GM18499 (cell line): ENCODE data around the gene BMERB1.
"Not testable (repeated sequence)": the region's sequence is repeated elsewhere in the genome, so short reads cannot be mapped to it uniquely, and the experiment has no call there.

Experiments used
- ATAC-seq: cut with Tn5 transposase; IDR thresholded peaks from one replicate; pipeline ENCODE4 v1.9.1; 2021; ENCODE audit warnings: moderate number of reproducible peaks; ENCODE audit not compliant: insufficient read depth, unreplicated experiment

The BMERB1 gene

DNA sequence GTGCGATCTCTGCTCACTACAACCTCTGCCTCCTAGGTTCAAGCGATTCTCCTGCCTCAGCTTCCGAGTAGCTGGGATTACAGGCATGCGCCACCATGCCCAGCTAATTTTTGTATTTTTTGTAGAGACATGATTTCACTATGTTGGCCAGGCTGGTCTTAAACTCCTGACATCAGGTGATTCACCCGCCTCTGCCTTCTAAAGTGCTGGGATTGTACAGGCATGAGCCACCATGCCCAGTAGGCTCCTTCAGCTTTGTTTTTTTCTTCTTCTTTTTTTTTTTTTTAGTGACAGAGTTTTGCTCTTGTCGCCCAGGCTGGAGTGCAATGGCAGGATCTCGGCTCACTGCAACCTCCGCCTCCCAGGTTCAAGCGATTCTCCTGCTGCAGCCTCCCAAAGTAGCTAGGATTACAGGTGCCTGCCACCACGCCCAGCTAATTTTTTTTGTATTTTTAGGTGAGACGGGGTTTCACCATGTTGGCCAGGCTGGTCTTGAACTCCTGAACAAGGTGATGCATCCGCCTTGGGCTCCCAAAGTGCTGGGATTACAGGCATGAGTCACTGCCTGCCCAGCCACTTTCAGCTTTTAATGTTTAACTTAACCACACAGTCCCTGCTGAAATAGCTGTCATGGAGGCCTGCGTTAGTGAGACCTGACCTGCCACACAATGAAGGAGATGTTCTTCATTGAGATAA, 112.8 kb downstream of the BMERB1 start:
- ATAC-seq = not testable (repeated sequence)

DNA sequence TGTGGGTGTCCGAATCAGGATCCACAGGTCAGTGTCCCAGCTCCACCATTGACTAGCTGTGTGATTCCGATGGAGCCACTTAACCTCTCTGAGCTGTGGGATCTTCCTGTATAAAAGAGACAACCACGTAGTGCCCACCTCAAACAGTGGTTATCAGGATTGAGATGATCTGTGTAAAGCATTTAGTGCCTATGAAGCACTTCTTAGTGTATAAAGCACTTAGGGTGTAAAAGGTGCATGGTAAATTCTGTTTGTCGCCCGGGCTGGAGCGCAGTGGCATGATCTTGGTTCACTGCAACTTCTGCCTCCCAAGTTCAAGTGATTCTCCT, 113.3 kb downstream of the BMERB1 start:
- ATAC-seq = no peak

DNA sequence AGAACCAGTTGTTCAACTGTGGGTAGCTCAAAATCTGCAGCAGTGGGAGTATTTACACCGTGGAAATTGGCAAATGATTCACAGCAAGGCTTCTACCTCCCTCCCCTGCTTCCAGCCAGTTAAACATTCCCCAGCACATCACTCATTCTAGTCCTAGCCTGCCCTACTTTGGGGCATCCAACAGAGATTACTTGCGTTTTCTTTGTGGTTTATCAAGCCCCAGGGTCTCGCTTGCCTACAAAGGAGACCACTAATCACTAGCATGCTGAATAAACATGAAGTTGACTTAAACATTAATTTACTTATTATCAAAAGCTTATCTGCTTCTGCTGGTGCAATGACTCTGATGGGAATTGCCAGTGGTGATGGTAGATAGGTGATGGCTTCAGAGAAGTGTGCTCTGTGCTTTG, 114.1 kb downstream of the BMERB1 start:
- no peak for ATAC-seq

DNA sequence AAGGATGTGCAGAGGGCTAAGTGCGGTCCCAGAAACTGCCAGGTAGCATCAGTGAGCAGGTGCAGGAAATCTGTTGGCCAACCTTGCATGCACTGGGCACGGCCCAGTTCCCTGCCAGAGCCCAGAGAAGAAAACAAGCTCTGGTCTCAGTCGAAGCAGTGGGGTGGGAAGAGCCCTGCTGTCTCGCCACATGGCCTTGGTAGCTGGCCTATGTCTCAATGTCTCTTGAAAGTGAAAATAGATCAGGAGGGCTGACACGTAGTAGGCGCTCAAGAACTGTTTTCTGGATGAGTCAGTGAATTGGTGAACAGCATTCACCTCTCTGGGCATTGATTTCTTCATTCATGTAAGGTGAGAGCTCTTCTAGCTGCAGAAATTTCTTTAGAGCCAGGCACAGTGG, 118.1 kb downstream of the BMERB1 start:
- ATAC-seq = no peak

DNA sequence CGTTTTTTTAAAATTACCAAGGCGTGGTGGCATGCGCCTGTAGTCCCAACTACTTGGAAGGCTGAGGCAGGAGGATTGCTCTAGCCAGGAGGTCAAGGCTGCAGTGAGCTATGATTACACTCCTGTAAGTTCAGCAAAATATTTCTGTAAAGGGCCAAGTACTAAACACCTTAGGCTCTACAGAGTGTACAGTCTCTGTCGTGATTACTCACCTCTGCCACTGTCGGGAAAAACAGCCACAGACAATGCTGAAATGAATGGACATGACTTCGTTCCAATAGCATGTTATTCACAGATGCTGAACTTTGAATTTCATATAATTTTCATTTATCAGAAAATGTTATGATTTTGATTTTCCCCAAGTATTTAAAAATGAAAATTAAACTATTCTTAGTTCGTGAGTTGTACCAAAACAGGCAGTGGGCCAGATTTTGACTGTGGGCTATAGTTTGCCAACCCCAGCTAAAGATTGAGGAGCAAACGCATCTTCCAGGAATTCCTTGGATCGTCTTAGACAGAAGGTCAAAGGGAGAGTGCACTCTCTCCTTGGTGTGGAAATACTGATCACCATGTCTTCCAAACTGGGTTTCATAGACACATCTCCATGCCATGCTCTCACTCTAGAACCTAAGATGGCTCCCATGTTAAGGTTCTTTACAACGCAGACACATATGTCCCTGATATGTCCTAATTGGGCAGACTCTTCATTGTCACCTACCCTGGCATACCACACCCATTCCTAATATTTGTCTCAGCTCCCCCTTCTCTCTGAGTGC, 119.1 kb downstream of the BMERB1 start:
- ATAC-seq = no peak

DNA sequence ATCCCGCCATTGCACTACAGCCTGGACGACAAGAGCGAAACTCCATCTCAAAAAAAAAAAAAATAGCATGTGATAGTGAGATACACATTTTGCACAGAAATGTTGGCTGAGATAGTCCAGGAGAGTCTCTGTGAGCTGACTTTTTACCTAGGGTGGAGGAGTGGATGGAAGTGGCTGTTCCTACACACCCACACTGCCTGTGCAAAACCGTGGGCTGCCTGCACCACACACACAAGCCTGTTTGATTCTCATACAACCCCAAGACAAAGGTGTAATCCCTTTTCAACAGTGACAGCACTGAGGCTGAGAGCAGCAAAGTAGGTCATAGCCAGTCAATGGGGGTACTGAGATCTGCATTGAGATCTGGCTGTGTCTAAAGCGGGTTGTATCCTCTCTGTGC, 121.7 kb downstream of the BMERB1 start:
- no peak for ATAC-seq

DNA sequence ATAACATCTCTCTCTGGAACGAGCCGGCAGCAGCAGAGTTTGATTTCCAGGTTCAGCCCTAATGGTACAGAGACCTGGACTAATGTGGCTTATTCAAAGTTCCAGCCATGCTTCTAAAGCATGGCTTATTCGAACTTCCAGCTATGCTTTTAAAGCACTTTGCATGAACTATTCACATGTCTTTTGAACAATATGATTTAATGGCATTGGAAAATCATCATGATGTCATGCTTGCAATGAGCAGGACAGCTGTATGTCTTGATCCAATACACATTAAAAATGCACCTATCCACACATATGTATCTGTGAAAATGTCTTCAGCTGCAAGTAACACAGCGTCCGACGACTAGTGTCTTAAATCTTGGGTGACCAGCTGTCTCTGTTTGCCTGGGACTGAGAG, 122.9 kb downstream of the BMERB1 start:
- ATAC-seq = no peak

DNA sequence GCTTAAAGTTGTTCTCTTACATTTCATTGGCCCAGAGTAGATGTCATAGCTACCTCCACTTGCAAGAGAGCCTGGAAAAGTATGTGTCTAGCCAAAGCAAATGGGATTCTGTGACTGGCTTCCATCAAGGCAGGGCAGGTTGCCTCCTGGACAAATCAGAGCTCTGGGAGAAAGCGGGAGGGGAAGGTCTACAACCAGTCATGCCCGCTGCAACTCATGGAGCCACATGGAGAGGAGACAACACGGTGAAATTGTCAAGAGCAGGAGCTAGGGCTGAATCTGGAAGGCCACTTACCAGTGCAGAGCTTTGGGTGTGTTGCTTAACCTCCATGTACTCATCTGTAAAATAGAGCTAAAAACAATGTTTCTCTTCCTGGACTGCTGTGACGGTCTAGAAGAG, 124.8 kb downstream of the BMERB1 start:
- ATAC-seq = no peak

DNA sequence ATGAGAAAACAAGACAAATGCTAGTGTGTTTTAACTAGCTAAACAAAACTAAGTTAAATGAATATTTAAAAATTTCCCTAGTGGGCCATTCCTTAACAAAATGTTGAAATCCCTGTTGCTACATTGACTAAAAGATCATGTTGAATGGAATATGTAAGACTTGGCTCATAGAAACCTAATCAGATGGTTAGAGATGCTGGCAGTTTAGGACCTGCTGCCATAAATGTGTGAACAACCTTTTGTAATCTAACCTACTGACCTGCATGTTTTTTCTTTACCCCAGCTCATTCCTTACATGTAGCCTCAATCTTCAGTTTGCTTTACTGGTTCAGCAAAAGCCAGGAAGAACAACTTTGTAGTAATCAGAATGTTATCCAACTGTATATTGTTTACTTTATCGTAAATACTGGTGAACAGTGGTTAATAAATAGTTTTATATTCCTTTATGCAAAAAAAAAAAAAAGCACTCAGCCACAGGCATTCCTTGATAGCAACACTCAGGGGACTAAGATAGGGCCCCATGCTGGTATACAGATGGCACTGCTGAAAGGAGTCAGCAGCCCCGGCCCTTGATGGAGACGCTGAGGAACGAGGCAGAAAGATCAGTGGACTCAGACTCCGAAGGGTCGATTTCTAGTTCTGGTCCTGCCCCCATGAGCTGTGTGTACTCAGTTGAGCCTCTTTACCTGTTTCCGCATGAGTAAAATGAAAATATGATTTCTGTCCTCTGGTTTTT, 130.4 kb downstream of the BMERB1 start:
- ATAC-seq = no peak

DNA sequence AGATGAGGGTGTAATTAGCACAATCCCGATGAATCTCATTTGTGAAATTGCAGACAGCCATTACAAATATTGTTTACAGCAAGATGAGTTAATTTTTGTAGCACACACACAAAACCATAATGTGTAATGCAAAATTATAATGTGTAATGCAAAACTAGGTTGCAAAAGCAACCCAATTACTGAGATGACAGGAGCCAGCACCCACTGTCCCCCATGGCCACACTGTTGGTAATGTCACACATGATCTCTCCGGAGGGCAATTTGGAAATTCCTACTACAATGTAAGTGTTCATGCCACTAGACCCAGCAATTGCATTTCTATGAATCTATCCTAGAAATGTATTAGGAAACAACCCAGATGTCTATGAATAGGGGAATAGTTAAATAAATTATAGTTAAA, 131.7 kb downstream of the BMERB1 start:
- ATAC-seq = no peak

DNA sequence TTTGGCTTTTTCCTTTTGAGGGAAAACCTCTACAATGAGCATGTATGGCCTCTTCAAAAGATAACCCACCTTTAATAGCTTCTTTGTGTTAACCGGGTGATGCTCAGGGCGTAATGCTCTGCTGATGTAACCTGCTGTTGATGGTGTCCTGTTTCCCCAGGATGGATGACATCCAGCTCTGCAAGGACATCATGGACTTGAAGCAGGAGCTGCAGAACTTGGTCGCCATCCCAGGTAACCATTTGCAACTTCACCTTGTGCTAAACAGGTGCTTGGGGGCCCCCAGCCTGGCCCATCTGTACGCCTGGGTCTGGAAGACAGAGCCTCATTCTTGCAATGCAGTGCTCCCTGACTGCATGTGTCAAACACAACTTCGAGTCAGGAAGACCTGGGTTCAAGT, 133.4 kb downstream of the BMERB1 start:
- ATAC-seq = no peak

DNA sequence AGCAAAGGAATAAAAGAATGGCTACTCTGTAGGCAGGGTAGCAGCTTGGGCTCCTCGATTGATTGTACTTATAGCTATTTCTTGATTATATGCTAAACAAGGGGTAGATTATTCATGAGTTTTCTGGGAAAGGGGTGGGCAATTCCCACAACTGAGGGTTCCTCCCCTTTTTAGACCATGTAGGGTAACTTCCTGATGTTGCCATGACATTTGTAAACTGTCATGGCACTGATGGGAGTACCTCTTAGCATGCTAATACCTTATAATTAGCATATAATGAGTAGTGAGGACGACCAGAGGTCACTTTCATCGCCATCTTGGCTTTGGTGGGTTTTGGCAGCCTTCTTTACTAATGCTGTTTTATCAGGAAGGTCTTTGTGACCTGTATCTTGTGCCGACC, 136.3 kb downstream of the BMERB1 start:
- not testable (repeated sequence) for ATAC-seq

DNA sequence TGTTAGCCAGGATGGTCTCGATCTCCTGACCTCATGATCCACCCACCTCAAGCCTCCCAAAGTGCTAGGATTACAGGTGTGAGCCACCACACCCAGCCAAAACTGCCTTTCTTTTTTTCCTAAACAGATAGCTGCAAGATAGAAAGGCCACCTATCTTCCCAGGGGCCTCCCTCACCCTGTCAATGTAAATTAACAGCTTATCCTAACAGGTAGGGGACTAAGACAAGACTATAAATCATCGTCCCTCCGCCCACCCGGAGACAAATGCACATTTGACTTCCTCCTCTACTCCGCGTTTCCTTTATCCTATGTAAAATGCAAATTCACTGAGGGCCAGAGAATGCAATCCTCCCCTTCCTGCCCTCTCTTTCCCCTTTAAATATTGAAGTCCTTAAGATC, 137.2 kb downstream of the BMERB1 start:
- ATAC-seq = no peak

DNA sequence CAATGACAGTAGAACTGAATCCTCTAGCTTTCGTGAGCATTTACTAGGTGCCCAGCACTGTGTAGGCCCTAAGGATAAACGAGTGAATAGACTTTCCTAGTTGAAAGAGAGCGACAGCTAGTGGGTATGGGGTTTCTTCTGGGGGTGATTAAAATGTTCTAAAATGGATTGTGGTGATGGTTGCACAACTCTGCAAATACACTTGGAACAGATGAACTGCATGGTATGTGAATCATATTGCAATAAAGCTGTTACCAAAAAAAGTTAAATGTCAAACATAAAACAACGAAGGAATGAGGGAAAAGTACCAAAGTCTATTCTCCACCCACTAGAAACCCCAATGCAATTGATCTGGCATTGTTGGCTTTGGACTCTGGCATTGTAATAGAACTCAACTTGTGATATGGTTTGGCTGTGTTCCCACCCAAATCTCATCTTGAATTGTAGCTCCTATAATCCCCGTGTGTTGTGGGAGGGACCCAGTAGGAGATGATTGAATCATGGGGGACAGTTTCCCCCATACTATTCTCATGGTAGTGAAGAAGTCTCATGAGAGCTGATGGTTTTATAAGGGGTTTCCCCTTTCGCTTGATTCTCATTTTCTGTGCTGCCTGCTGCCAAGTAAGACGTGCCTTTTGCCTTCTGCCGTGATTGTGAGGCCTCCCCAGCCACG, 138.1 kb downstream of the BMERB1 start:
- no peak for ATAC-seq

DNA sequence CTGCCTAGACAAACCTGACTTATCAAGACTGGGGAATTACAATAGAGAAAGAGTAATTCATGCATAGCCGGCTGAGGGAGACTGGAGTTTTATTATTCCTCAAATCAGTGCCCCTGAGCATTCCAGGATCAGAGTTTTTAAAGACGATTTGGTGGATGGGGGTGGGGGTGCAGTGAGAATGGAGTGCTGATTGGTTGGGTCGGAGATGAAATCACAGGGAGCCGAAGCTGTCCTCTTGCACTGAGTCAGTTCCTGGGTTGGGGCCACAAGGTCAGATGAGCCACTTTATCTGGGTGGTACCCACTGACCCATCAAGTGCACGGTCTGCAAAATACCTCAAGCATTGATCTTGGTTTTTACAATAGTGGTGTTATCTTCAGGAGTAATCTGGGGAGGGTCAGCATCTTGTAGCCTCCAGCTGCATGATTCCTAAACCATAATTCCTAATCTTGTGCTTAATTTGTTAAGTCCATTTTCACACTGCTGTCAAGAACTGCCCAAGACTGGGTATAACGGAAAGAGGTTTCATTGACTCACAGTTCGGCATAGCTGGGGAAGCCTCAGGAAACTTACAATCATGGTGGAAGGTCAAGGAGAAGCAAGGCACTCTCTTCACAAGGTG, 139.0 kb downstream of the BMERB1 start:
- ATAC-seq = no peak

DNA sequence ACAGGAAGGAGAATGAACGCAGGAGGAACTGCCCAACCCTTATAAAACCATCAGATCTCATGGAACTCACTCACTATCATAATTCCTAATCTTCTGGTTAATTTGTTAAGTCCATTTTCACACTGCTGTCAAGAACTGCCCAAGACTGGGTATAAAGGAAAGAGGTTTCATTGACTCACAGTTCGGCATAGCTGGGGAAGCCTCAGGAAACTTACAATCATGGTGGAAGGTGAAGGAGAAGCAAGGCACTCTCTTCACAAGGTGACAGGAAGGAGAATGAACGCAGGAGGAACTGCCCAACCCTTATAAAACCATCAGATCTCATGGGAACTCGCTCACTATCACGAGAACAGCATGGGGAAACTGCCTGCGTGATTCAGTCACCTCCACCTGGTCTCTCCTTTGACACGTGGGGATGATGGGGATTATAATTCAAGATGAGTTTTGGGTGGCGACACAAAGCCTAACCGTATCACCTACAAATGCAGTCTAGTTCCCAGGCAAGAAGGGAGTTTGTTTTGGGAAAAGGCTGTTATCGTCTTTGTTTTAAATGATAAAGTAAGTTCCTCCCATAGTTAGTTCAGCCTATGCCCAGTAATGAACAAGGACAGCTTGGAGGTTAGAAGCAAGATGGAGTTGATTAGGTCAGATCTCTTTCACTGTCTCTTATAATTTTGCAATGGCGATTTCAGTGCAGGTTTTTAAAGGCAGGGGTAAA, 139.7 kb downstream of the BMERB1 start:
- ATAC-seq = not testable (repeated sequence)

DNA sequence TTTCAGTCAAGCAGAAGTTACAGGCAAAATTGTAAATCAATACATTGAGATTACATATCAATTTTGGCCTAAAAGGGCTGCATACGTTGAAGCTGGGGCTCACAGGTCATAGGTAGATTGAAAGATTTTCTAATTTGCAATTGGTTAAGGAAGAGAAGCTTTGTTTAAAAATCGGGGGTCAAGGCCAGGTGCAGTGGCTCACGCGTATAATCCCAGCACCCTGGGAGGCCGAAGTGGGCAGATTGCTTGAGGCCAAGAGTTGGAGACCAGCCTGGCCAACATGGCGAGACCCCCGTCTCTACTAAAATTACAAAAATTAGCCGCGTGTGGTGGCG, 140.2 kb downstream of the BMERB1 start:
- ATAC-seq = no peak

DNA sequence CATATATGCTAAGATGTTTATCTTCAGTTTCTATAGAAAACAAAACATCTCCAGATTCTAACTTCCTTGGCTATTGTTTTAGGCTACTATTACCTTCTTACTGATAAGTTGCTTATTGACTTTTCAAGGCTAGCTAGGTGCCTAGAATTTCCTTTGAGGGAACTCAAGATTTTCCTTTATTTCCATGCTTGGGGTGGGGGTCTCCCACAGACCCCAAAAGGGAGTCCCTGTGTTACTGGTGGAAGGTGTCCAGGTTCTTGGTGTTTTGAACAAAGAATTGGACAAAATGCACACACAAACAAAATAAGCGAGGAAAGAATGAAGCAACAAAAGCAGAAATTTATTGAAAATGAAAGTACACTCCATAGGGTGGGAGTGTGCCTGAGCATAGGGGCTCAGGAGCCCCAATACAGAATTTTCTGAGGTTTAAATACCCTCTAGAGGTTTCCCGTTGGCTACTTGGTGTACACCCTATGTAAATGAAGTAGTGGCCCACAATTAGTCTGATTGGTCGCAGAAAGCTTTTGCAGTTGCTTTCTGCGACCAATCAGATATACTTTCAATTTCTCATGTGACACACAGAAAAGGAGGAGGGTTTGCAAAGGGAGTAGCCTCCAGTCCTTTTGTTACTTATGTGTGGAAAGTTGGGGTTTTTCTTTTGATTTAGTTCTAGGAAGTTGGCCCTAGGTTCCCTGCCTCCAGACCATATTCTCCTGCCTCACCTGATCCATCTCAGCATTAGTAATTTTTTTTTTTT, 141.1 kb downstream of the BMERB1 start:
- ATAC-seq = no peak
